DND-41 (cell line): Measurements from ENCODE around the gene TOX3.

Source experiments
- CTCF ChIP-seq: IDR thresholded peaks from 2 replicates; pipeline ENCODE4 v1.5.1; 2012; ENCODE audit warnings: borderline replicate concordance, low read length, moderate library complexity, mild to moderate bottlenecking; ENCODE audit not compliant: poor library complexity, severe bottlenecking; ENCODE audit errors: extremely low read depth
- EZH2 ChIP-seq: IDR thresholded peaks from 3 replicates; pipeline ENCODE4 v1.6.1; 2012; ENCODE audit warnings: borderline replicate concordance, low read depth, mild to moderate bottlenecking, moderate library complexity, low read length, inconsistent platforms; ENCODE audit not compliant: severe bottlenecking

DNA sequence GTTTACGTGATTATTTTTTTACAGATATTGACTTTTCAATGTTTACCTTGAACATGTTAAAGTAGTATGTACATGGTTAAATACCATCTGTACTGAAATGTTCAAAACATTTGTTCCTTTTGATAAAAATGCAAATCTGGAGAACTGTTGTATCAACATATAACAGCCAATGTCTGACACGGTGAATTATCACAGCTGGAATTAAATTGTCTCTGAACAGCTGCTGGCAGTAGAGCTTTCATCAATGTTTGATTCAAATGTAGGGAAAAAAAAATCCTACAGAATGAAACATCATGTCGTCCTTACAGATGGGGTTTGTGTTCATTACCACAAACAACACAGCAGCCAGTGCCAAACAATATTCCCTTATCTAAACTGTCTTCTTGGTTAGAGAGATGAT lies 79.9 kb downstream of the TOX3 start:
- no peak for TF ChIP-seq CTCF
- no peak for TF ChIP-seq EZH2
